Heart right ventricle (tissue), 16 donors: ENCODE data around the gene MAN2A1. TPM values are rescaled to one million over a fixed set of nuclear protein-coding genes. Genes with fewer than 3 reads are reported as not detected.

Source experiments
- ATAC-seq, 8 donors: fragments of 200-7000 bp; cut with Tn5 transposase; one replicate each; pipeline ENCODE4 v1.9.1; 2020; ENCODE audit warnings: mild to moderate bottlenecking in 8 of 8, moderate library complexity in 8 of 8, moderate number of reproducible peaks in 1 of 8
- DNase-seq, 2 donors: peaks; one replicate each; pipeline ENCODE4 v3.0.0-alpha.2; 2020
- H3K27ac ChIP-seq, 10 donors: fragments of 200-600 bp; sonication (generic) in 2 of 10; one replicate each; pipeline versions ENCODE4 v1.5.0 to v1.8.0; 2020 to 2022; ENCODE audit warnings: mild to moderate bottlenecking in 3 of 10
- H3K27me3 ChIP-seq, 7 donors: fragments of 200-600 bp; one replicate each; pipeline ENCODE4 v1.8.0; 2021 to 2022; ENCODE audit warnings: mild to moderate bottlenecking in 2 of 7
- H3K36me3 ChIP-seq, 9 donors: fragments of 200-600 bp; sonication (generic) in 1 of 9; one replicate each; pipeline versions ENCODE4 v1.5.0 to v1.8.0; 2020 to 2022; ENCODE audit warnings: mild to moderate bottlenecking in 2 of 9
- H3K4me1 ChIP-seq, 9 donors: fragments of 200-600 bp; sonication (generic) in 1 of 9; one replicate each; pipeline versions ENCODE4 v1.5.0 to v1.8.0; 2020 to 2022; ENCODE audit warnings: mild to moderate bottlenecking in 4 of 9
- H3K4me3 ChIP-seq, 10 donors: fragments of 200-600 bp; sonication (generic) in 2 of 10; one replicate each; pipeline versions ENCODE4 v1.5.0 to v1.8.0; 2020 to 2022; ENCODE audit warnings: mild to moderate bottlenecking in 7 of 10, moderate library complexity in 2 of 10
- H3K9me3 ChIP-seq, 11 donors: fragments of 200-600 bp in 10 of 11; sonication (generic) in 2 of 11; one replicate each; pipeline versions ENCODE4 v1.5.0 to v1.8.0; 2013 to 2022; ENCODE audit warnings: mild to moderate bottlenecking in 2 of 11, control low read depth in 1 of 11, moderate library complexity in 1 of 11
- WGBS, 2 donors: extraction: QIAGEN DNeasy Blood & Tissue Kit; methylation state at CpG; one replicate each; pipeline ENCODE4 v1.1.7; 2013; ENCODE audit warnings: inconsistent platforms in 1 of 2; 5-methylcytosine and 5-hydroxymethylcytosine counted together
- intact Hi-C, 10 donors: fragments of 100-400 bp; cut with DNase I; formaldehyde crosslinking; loops; one replicate each; pipeline versions ENCODE4 v1.11.1 to v1.14.2; 2022
- polyA plus RNA-seq, 2 donors: library from polyadenylated mRNA; stranded (reverse); fragments of 200-250 nt; gene quantifications; one replicate each; pipeline ENCODE4 v1.2.3, GENCODE V29; 2013
- total RNA-seq, 10 donors: library from RNA; stranded (reverse); fragmentation: NEBNext Ultra II Directional in 3 of 10; extraction: Animal tissue kit (Norgen Biotek cat#: 25700) in 3 of 10; gene quantifications; one replicate each; pipeline versions ENCODE4 v1.2.1 to v1.2.4, GENCODE V29; 2021 to 2023
- TF ChIP-seq, protein P1 (sequence below), 9 donors: fragments of 200-600 bp; sonication (generic) in 2 of 9; IDR thresholded peaks; one replicate each; pipeline versions ENCODE4 v1.5.0 to v1.8.0; 2021 to 2022; ENCODE audit warnings: antibody characterized with exemption in 9 of 9, mild to moderate bottlenecking in 5 of 9, moderate library complexity in 1 of 9
- donor health status: Arrhythmogenic right ventricular cardiomyopathy.
- donor health status: ischemic (EF 13 %, LVEDD 7.1; RV severe dilation, severe dysfunction).
- donor health status: healthy with polysubstance abuse.
- donor health status: DM: no; HTN: yes; CAD: no.
- donor health status: DM: no; HTN: no; CAD: no.
- donor health status: ischemic (EF 25% LVEDD 6.9; RV normal size, moderate dysfunction).
- donor health status: ischemic (EF 25% LVEDD 5.7; RV mildly dilated, moderate dysfunction).
- donor health status: healthy.
- donor health status: DM: yes; HTN: yes; CAD: no.
- donor health status: Ischemic cardiomyopathy.
- donor health status: ischemic (EF 35%, LVEDD 5.7; RV mildly dilated, moderate dysfunction).
- donor health status: nonischemic (EF 11% LVEDD 7.7; RV severe dilation, severe dysfunction).
- donor health status: DM: yes; HTN: yes; CAD: no.
- donor health status: PGD.
- donor health status: ischemic (EF 29% LVEDD 5.4; RV normal size, mild dysfunction).
- donor health status: nonischemic (EF 23%, LVEDD 6.1; RV moderate dilation, normal function).

Gene MAN2A1
- total and polyA plus RNA-seq, 12 donors, result 2.9 to 16.1 (median 6.5) TPM

- Histone ChIP-seq H3K9me3 (no peaks in the 10 kb centered on the region), H3K27me3 (no peaks in the 10 kb centered on the region), H3K4me1 (peaks cover 0 to 15% (median 0%) of the 10 kb centered on the region in 9 donors), H3K27ac (no peak overlapping the region), H3K36me3 (no peaks in the 10 kb centered on the region), H3K4me3 (no peak overlapping the region)
- DNase-seq, result no peak
- no peak for ATAC-seq
- TF ChIP-seq, protein P1, sequence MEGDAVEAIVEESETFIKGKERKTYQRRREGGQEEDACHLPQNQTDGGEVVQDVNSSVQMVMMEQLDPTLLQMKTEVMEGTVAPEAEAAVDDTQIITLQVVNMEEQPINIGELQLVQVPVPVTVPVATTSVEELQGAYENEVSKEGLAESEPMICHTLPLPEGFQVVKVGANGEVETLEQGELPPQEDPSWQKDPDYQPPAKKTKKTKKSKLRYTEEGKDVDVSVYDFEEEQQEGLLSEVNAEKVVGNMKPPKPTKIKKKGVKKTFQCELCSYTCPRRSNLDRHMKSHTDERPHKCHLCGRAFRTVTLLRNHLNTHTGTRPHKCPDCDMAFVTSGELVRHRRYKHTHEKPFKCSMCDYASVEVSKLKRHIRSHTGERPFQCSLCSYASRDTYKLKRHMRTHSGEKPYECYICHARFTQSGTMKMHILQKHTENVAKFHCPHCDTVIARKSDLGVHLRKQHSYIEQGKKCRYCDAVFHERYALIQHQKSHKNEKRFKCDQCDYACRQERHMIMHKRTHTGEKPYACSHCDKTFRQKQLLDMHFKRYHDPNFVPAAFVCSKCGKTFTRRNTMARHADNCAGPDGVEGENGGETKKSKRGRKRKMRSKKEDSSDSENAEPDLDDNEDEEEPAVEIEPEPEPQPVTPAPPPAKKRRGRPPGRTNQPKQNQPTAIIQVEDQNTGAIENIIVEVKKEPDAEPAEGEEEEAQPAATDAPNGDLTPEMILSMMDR (IDR thresholded peaks at IDR 0.05), result no peak
- intact Hi-C loops, result no loop called here
- 37 to 45% methylated on average over 2 of the region's 2 CpGs for WGBS, 2 donors
These were observed 36.7 kb upstream of the MAN2A1 start for GRCh38 chr5:109653042-109653441.

DNA sequence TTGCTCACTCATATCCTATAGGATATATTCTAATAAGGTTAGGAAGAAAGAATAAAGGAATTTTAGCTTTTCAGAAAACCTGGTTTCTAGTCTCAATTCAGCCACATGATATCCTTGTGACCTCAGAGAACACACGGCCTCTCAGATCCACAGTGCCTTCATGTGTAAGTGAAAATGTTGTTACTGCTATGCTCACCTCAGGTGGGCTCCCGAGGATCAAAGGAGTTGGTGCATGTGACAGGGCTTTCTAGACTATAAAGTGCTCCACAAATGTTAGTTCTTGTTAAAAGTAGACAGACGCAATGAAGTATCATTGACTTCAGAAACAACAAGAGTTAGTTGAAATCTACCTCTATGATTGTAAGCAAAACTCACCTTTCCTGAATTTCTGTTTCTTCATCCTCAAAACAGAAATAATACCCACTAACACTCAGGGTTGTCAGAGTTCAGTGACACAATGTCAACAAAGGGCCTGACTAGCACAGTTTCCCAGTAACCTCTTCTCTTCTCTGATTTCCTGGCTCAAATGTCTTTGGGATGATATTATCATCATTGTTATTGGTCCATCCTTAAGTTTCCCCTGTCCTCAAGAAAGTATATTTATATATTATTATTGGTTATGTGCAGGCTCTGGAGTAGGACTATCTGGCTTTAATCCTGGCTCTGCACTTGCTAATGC is 36.0 kb upstream of the MAN2A1 start:
- TF ChIP-seq, protein P1 (IDR thresholded peaks at IDR 0.05), result no peak
- no peak overlapping the region for H3K27ac ChIP-seq
- WGBS, 2 donors, result 87 to 92% methylated on average over 3 of the region's 3 CpGs
- H3K9me3 ChIP-seq, result no peaks in the 10 kb centered on the region
- intact Hi-C loops, result no loop called here
- no peaks in the 10 kb centered on the region for H3K27me3 ChIP-seq
- H3K4me3 ChIP-seq, result no peak overlapping the region
- H3K4me1 ChIP-seq, result peaks cover 0 to 15% (median 0%) of the 10 kb centered on the region in 9 donors
- no peaks in the 10 kb centered on the region for H3K36me3 ChIP-seq
- no peak for DNase-seq
- ATAC-seq, result no peak

DNA sequence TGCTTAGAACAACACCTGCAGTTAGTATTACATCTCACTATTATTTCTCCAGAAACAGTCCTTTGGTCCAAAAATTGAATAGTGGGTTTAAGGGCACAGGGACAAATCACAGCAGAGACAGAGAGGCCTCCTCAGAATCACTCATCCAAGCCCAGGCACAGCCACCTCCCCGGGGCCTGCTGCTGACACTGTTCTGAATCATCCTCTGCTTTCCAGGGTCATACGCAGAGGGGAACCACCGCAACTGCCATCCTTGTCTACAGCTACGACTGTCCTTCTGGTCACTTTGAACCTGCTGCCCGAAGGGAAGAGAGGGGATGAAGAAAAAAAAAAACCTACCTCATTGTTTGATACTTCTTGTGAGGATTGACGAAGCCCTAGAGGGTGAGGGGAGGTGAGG is 35.3 kb upstream of the MAN2A1 start:
- ATAC-seq (no peak), DNase-seq (no peak)
- Histone ChIP-seq H3K4me1 (peaks cover 0 to 15% (median 0%) of the 10 kb centered on the region in 9 donors), H3K9me3 (no peaks in the 10 kb centered on the region), H3K27ac (no peak overlapping the region), H3K4me3 (no peak overlapping the region), H3K27me3 (no peaks in the 10 kb centered on the region), H3K36me3 (no peaks in the 10 kb centered on the region)
- TF ChIP-seq, protein P1 (IDR thresholded peaks at IDR 0.05), result no peak
- 85 to 90% methylated on average over 6 of the region's 6 CpGs for WGBS, 2 donors
- intact Hi-C loops, result no loop called here

DNA sequence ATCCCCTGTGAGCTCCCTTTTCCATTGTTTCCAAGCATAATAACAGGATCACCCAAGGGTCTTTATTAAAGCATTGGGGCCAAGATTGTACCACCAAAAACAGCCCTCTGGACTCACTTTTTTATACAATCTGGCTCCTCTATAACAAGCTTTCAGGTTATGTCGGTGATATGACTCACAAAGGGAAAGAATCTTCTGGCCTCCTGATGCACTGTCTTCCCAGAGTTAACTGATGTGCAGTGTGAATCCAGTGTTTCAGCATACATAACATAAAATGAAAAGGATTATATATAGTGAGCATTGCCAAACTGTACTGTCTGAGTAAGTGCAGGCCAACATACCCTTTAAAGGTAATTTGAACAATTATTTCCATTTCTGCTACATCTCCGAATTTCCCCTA is 33.9 kb upstream of the MAN2A1 start:
- 92 to 95% methylated on average over 2 of the region's 2 CpGs for WGBS, 2 donors
- intact Hi-C loops, result no loop called here
- no peak overlapping the region for H3K4me3 ChIP-seq
- DNase-seq (no peak), ATAC-seq (no peak)
- TF ChIP-seq, protein P1 (IDR thresholded peaks at IDR 0.05), result no peak
- no peaks in the 10 kb centered on the region for H3K27me3 ChIP-seq
- H3K36me3 ChIP-seq, result no peaks in the 10 kb centered on the region
- no peaks in the 10 kb centered on the region for H3K9me3 ChIP-seq
- H3K27ac ChIP-seq, result no peak overlapping the region
- H3K4me1 ChIP-seq, result peaks cover 0 to 15% (median 0%) of the 10 kb centered on the region in 9 donors
